ENCODE data around the gene SELENOW. TPM values are rescaled to one million over a fixed set of nuclear protein-coding genes. Genes with fewer than 3 reads are reported as not detected.

SELENOW gene
- total RNA-seq = 126 and 159 TPM in 2 replicates

GRCh38 chr19:47778049-47778953 is at the start of gene SELENOW:
SELENOW (plus strand) TSS chr19:47778703; CDS start chr19:47778786, 83 bp downstream.

GRCh38 chr19:47745010-47745901 is 33.2 kb upstream of the SELENOW start, which contains the start of gene NOP53:
NOP53 (plus strand) TSS chr19:47745546; CDS start chr19:47745560, 14 bp downstream.

GRCh38 chr19:47804451-47804850 is 25.9 kb downstream of the SELENOW start, which contains the start of gene TPRX1:
TPRX1 (minus strand) TSS chr19:47804551; CDS start chr19:47804539, 12 bp downstream.

GRCh38 chr19:47821460-47822020 is 43.0 kb downstream of the SELENOW start, which contains the start of gene CRX:
CRX (plus strand) TSS chr19:47821937; CDS start chr19:47834444, 12,507 bp downstream.

Other genes with a start within 250 kb of the SELENOW start
- 0.12 and 0.44 TPM in 2 replicates for gene ZNF541, start 205.6 kb upstream of the SELENOW start, total RNA-seq
- 7.6 and 7.9 TPM in 2 replicates for gene BICRA, start 169.6 kb upstream of the SELENOW start, total RNA-seq
- gene EHD2, start 65.3 kb upstream of the SELENOW start, total RNA-seq = 126 and 164 TPM in 2 replicates
- 47.3 and 74.6 TPM in 2 replicates for gene NOP53, start 33.2 kb upstream of the SELENOW start, total RNA-seq
- not detected in 2 replicates for gene TPRX1, start 25.8 kb downstream of the SELENOW start, total RNA-seq
- not detected in 2 replicates for gene CRX, start 43.2 kb downstream of the SELENOW start, total RNA-seq
- gene TPRX2, start 80.5 kb downstream of the SELENOW start, total RNA-seq = not detected in 2 replicates
- not detected in 2 replicates for gene SULT2A1, start 107.6 kb downstream of the SELENOW start, total RNA-seq
- not detected in 2 replicates for gene BSPH1, start 213.5 kb downstream of the SELENOW start, total RNA-seq
- not detected in 2 replicates for gene ELSPBP1, start 215.9 kb downstream of the SELENOW start, total RNA-seq

Measured in uterine smooth muscle cell (primary cell).